Measurements from ENCODE around the gene NAV3. TPM values are rescaled to one million over a fixed set of nuclear protein-coding genes. Genes with fewer than 3 reads are reported as not detected.

The NAV3 gene
- total RNA-seq, 1 experiment from 2014 or later, result 4.1 TPM

- no peak overlapping the region for H3K27ac Mint-ChIP-seq (ENCODE audit: unreplicated experiment)
- no TSS peak for BruUV-seq (replicated peaks)
- no peaks in the 10 kb centered on the region for H3K27me3 Mint-ChIP-seq (ENCODE audit: unreplicated experiment)
Observed at GRCh38 chr12:77800501-77800900, 30.2 kb upstream of the NAV3 start.

DNA sequence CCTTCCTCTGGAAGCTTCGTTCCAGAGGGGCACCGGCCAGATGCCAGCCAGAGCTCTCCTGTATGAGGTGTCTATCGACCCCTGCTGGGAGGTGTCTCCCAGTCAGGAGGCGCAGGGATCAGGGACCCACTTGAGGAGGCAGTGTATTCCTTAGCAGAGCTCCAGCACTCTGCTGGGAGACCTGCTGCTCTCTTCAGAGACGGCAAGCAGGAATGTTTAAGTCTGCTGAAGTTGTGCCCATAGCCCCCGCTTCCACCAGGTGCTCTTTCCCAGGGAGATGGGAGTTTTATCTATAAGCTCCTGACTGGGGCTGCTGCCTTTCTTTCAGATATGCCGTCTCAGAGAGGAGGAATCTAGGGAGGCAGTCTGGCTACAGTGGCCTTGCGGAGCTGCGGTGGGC is 22.2 kb upstream of the NAV3 start:
- Mint-ChIP-seq H3K9me3 (ENCODE audit: low read depth, unreplicated experiment) (peaks cover 4% of the 10 kb centered on the region), H3K4me1 (ENCODE audit: low read depth, unreplicated experiment) (no peaks in the 10 kb centered on the region), H3K4me3 (ENCODE audit: low read depth, unreplicated experiment) (no peak overlapping the region), H3K27ac (ENCODE audit: unreplicated experiment) (no peak overlapping the region), H3K27me3 (ENCODE audit: unreplicated experiment) (no peaks in the 10 kb centered on the region), H3K36me3 (ENCODE audit: insufficient read depth, unreplicated experiment) (no peaks in the 10 kb centered on the region)
- DNase-seq, result no peak
- intact Hi-C loops (cut with micrococcal nuclease; ENCODE audit: unreplicated experiment), result no loop called here
- no peak for TF ChIP-seq CTCF (IDR thresholded peaks at IDR 0.05; ENCODE audit: unreplicated experiment)
- no TSS peak for BruUV-seq (replicated peaks)
- CTCF ChIA-PET, result no interaction called here

More at GRCh38 chr12:77800501-77800900, 30.2 kb upstream of the NAV3 start:
- CTCF ChIA-PET, result interaction anchor here (0.6 kb wide), 1 partner anchor 67 kb away, joined by 4 read pairs; no protein-coding TSS in a partner anchor
- H3K4me3 Mint-ChIP-seq (ENCODE audit: low read depth, unreplicated experiment), result no peak overlapping the region
- TF ChIP-seq CTCF (IDR thresholded peaks at IDR 0.05; ENCODE audit: unreplicated experiment), result no peak
- peaks cover 9% of the 10 kb centered on the region for H3K4me1 Mint-ChIP-seq (ENCODE audit: low read depth, unreplicated experiment)
- no peaks in the 10 kb centered on the region for H3K36me3 Mint-ChIP-seq (ENCODE audit: insufficient read depth, unreplicated experiment)
- DNase-seq, result no peak
- H3K9me3 Mint-ChIP-seq (ENCODE audit: low read depth, unreplicated experiment), result peaks cover 4% of the 10 kb centered on the region
- intact Hi-C loops (cut with micrococcal nuclease; ENCODE audit: unreplicated experiment), result no loop called here

GRCh38 chr12:77813558-77813957 is 17.1 kb upstream of the NAV3 start:
- no peaks in the 10 kb centered on the region for H3K4me1 Mint-ChIP-seq (ENCODE audit: low read depth, unreplicated experiment)
- intact Hi-C loops (cut with micrococcal nuclease; ENCODE audit: unreplicated experiment), result no loop called here
- no peak for TF ChIP-seq CTCF (IDR thresholded peaks at IDR 0.05; ENCODE audit: unreplicated experiment)
- no peaks in the 10 kb centered on the region for H3K36me3 Mint-ChIP-seq (ENCODE audit: insufficient read depth, unreplicated experiment)
- no peaks in the 10 kb centered on the region for H3K27me3 Mint-ChIP-seq (ENCODE audit: unreplicated experiment)
- DNase-seq, result no peak
- H3K27ac Mint-ChIP-seq (ENCODE audit: unreplicated experiment), result no peak overlapping the region
- BruUV-seq (replicated peaks), result no TSS peak
- CTCF ChIA-PET, result no interaction called here
- no peaks in the 10 kb centered on the region for H3K9me3 Mint-ChIP-seq (ENCODE audit: low read depth, unreplicated experiment)
- H3K4me3 Mint-ChIP-seq (ENCODE audit: low read depth, unreplicated experiment), result no peak overlapping the region

GRCh38 chr12:77814386-77814785 is 16.3 kb upstream of the NAV3 start:
- no TSS peak for BruUV-seq (replicated peaks)
- Mint-ChIP-seq H3K27ac (ENCODE audit: unreplicated experiment) (no peak overlapping the region), H3K27me3 (ENCODE audit: unreplicated experiment) (no peaks in the 10 kb centered on the region), H3K4me1 (ENCODE audit: low read depth, unreplicated experiment) (no peaks in the 10 kb centered on the region), H3K4me3 (ENCODE audit: low read depth, unreplicated experiment) (no peak overlapping the region), H3K9me3 (ENCODE audit: low read depth, unreplicated experiment) (no peaks in the 10 kb centered on the region), H3K36me3 (ENCODE audit: insufficient read depth, unreplicated experiment) (no peaks in the 10 kb centered on the region)
- intact Hi-C loops (cut with micrococcal nuclease; ENCODE audit: unreplicated experiment), result no loop called here
- TF ChIP-seq CTCF (IDR thresholded peaks at IDR 0.05; ENCODE audit: unreplicated experiment), result no peak
- DNase-seq, result no peak
- CTCF ChIA-PET, result no interaction called here

Data from Calu3 (cell line).